ENCODE results near the gene FAM162A.

The FAM162A gene

GRCh38 chr3:122394173-122394572 lies 10.2 kb downstream of the FAM162A start:
- peaks cover 24% of the 10 kb centered on the region for H3K4me1 Mint-ChIP-seq
- peaks cover 9% of the 10 kb centered on the region for H3K36me3 Mint-ChIP-seq
- CTCF ChIA-PET = interaction anchor here (1.7 to 2.5 kb wide), 3 partner anchors 10 to 286 kb away, joined by 12 to 22 read pairs (median 15); partner anchors contain the start of genes FAM162A and PARP14
- no peak overlapping the region for H3K27ac Mint-ChIP-seq
- no peak for DNase-seq
- no peaks in the 10 kb centered on the region for H3K27me3 Mint-ChIP-seq
- H3K9me3 Mint-ChIP-seq = no peaks in the 10 kb centered on the region
- H3K4me3 Mint-ChIP-seq = no peak overlapping the region

GRCh38 chr3:122395582-122395981 lies 11.6 kb downstream of the FAM162A start:
- Mint-ChIP-seq H3K27me3 (no peaks in the 10 kb centered on the region), H3K4me3 (no peak overlapping the region), H3K36me3 (peaks cover 9% of the 10 kb centered on the region), H3K27ac (no peak overlapping the region), H3K4me1 (peaks cover 24% of the 10 kb centered on the region), H3K9me3 (no peaks in the 10 kb centered on the region)
- DNase-seq = no peak
- CTCF ChIA-PET = no interaction called here

DNA sequence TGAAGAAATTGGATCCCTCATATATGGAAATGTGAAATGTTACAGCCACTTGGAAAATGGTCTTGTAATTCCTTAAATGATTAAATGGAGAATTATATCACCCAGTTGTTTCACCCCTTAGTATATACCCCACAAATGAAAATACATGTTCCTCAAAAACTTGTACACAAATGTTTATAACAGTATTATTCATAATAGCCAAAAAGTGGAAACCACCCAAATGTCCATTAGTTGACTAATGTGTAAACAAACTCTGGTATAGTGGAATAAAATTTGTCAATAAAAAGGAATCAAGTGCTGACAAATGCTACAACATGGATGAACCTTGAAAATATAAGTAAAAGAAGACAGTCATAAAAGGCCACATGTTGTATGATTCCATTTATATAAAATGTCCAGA lies 12.5 kb downstream of the FAM162A start:
- CTCF ChIA-PET = no interaction called here
- H3K4me3 Mint-ChIP-seq = no peak overlapping the region
- H3K27me3 Mint-ChIP-seq = no peaks in the 10 kb centered on the region
- peaks cover 24% of the 10 kb centered on the region for H3K4me1 Mint-ChIP-seq
- H3K9me3 Mint-ChIP-seq = no peaks in the 10 kb centered on the region
- H3K27ac Mint-ChIP-seq = no peak overlapping the region
- peaks cover 9% of the 10 kb centered on the region for H3K36me3 Mint-ChIP-seq
- no peak for DNase-seq

DNA sequence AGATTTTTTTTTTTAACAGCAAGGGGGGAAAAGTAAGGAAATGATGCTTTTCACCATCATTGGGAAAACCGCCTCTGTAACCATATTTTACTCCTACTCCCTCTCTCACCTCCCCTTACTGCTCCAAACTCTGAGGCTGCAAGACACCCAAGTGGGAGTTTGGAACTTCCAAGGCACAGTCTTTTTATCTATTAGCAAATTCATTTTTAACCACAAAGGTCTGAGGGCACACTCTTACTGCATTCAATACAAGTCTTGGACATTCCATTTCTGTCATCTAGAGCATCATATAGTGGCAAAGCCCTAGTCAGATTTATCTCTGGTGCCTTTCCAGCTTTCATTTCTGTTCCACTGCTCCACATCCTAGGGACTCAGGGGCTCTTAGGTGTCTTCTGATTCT lies 13.2 kb downstream of the FAM162A start:
- no peak overlapping the region for H3K27ac Mint-ChIP-seq
- peaks cover 22% of the 10 kb centered on the region for H3K4me1 Mint-ChIP-seq
- H3K9me3 Mint-ChIP-seq = no peaks in the 10 kb centered on the region
- H3K27me3 Mint-ChIP-seq = no peaks in the 10 kb centered on the region
- H3K4me3 Mint-ChIP-seq = no peak overlapping the region
- DNase-seq = no peak
- CTCF ChIA-PET = interaction anchor here (0.9 kb wide), 1 partner anchor 10 kb away, joined by 3 read pairs; no protein-coding TSS in a partner anchor
- H3K36me3 Mint-ChIP-seq = peaks cover 9% of the 10 kb centered on the region

DNA sequence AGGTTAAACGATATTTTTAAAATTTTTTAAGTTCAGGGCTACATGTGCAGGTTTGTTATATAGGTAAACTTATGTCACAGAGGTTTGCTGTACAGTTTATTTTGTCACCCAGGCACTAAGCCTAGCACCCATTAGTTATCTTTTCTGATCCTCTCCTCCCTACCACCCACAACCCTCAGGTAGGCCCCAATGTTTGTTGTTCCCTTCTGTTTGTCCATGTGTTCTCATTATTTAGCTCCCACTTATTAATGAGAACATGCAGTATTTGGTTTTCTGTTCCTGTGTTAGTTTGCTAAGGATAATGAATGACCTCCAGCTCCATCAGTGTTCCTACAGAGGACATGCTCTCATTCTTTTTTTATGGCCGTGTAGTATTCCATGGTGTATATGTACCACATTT lies 14.9 kb downstream of the FAM162A start:
- H3K4me3 Mint-ChIP-seq = no peak overlapping the region
- H3K4me1 Mint-ChIP-seq = peaks cover 17% of the 10 kb centered on the region
- H3K9me3 Mint-ChIP-seq = no peaks in the 10 kb centered on the region
- no peak for DNase-seq
- H3K27ac Mint-ChIP-seq = no peak overlapping the region
- peaks cover 14% of the 10 kb centered on the region for H3K36me3 Mint-ChIP-seq
- H3K27me3 Mint-ChIP-seq = no peaks in the 10 kb centered on the region
- CTCF ChIA-PET = no interaction called here

- Mint-ChIP-seq H3K4me1 (no peaks in the 10 kb centered on the region), H3K9me3 (no peaks in the 10 kb centered on the region), H3K27ac (no peak overlapping the region), H3K4me3 (no peak overlapping the region), H3K36me3 (peaks cover 21% of the 10 kb centered on the region), H3K27me3 (no peaks in the 10 kb centered on the region)
- CTCF ChIA-PET = no interaction called here
- no peak for DNase-seq
These were observed 19.5 kb downstream of the FAM162A start for GRCh38 chr3:122403489-122403888.

GRCh38 chr3:122405015-122405414 lies 21.0 kb downstream of the FAM162A start:
- no peaks in the 10 kb centered on the region for H3K27me3 Mint-ChIP-seq
- H3K27ac Mint-ChIP-seq = no peak overlapping the region
- no peak overlapping the region for H3K4me3 Mint-ChIP-seq
- CTCF ChIA-PET = no interaction called here
- H3K4me1 Mint-ChIP-seq = no peaks in the 10 kb centered on the region
- peaks cover 28% of the 10 kb centered on the region for H3K36me3 Mint-ChIP-seq
- H3K9me3 Mint-ChIP-seq = no peaks in the 10 kb centered on the region
- no peak for DNase-seq

DNA sequence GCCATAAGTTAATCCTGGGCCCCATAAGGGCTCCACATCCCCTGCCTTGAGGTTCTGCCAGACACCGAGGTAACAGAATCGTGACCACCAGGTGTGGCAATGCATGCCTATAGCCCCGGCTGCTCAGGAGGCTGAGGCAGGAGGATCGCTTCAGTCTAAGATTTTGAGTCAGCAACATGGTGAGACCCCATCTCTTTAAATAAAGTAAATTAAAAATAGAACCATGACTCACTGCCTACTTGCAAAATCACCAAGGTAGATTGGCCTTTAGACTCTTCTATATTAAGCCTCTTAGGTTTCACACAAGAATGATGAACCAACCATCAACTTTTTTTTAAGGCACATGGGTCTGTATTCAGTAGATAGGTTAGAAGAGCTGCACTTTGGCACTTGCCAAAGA lies 22.2 kb downstream of the FAM162A start:
- Mint-ChIP-seq H3K27me3 (no peaks in the 10 kb centered on the region), H3K4me3 (no peak overlapping the region), H3K36me3 (peaks cover 34% of the 10 kb centered on the region), H3K27ac (no peak overlapping the region), H3K4me1 (no peaks in the 10 kb centered on the region), H3K9me3 (no peaks in the 10 kb centered on the region)
- CTCF ChIA-PET = interaction anchor here (0.6 kb wide), 1 partner anchor 291 kb away, joined by 3 read pairs; no protein-coding TSS in a partner anchor
- DNase-seq = no peak

- Mint-ChIP-seq H3K4me3 (no peak overlapping the region), H3K27ac (peak overlapping the region; percentile 5), H3K4me1 (peaks cover 11% of the 10 kb centered on the region), H3K9me3 (no peaks in the 10 kb centered on the region), H3K27me3 (no peaks in the 10 kb centered on the region), H3K36me3 (peaks cover 41% of the 10 kb centered on the region)
- DNase-seq = no peak
- CTCF ChIA-PET = interaction anchor here (0.9 to 2.0 kb wide), 3 partner anchors 11 to 24 kb away, joined by 3 to 7 read pairs (median 3); partner anchors contain the start of gene FAM162A
These were observed 24.0 kb downstream of the FAM162A start for GRCh38 chr3:122407946-122408345.

DNA sequence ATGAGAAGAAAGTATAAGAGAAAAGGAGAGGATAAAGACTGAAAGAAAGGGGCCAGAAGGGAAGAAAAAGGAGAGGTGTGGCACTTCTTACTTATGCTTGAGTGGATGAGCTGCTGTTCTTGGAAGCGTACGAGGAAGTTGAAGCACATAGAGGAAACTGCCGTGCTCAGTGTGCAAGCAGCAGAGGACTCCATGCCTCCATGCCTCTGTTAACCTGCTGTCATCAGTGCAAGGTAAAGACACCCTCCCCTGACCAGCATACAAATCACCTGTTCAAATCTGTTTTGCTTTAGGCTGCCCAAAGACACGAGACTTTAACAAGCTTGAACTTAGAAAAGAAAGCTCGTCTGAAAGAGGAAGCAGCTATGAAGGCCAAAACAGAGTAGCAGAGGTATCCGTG lies 25.5 kb downstream of the FAM162A start:
- H3K36me3 Mint-ChIP-seq = peaks cover 39% of the 10 kb centered on the region
- no peaks in the 10 kb centered on the region for H3K27me3 Mint-ChIP-seq
- peaks cover 23% of the 10 kb centered on the region for H3K4me1 Mint-ChIP-seq
- CTCF ChIA-PET = interaction anchor here (2.0 kb wide), 1 partner anchor 25 kb away, joined by 7 read pairs; the partner anchor contains the start of gene FAM162A
- H3K9me3 Mint-ChIP-seq = no peaks in the 10 kb centered on the region
- no peak for DNase-seq
- H3K27ac Mint-ChIP-seq = no peak overlapping the region
- H3K4me3 Mint-ChIP-seq = no peak overlapping the region

GRCh38 chr3:122410111-122410510 lies 26.1 kb downstream of the FAM162A start:
- H3K27ac Mint-ChIP-seq = no peak overlapping the region
- no peaks in the 10 kb centered on the region for H3K27me3 Mint-ChIP-seq
- CTCF ChIA-PET = interaction anchor here (2.0 kb wide), 1 partner anchor 26 kb away, joined by 7 read pairs; the partner anchor contains the start of gene FAM162A
- DNase-seq = no peak
- H3K4me1 Mint-ChIP-seq = peaks cover 29% of the 10 kb centered on the region
- peaks cover 42% of the 10 kb centered on the region for H3K36me3 Mint-ChIP-seq
- no peaks in the 10 kb centered on the region for H3K9me3 Mint-ChIP-seq
- no peak overlapping the region for H3K4me3 Mint-ChIP-seq

- Mint-ChIP-seq H3K27me3 (no peaks in the 10 kb centered on the region), H3K4me3 (no peak overlapping the region), H3K27ac (no peak overlapping the region), H3K4me1 (peaks cover 33% of the 10 kb centered on the region), H3K36me3 (peaks cover 45% of the 10 kb centered on the region), H3K9me3 (no peaks in the 10 kb centered on the region)
- no peak for DNase-seq
- CTCF ChIA-PET = interaction anchor here (0.7 kb wide), 1 partner anchor 291 kb away, joined by 3 read pairs; no protein-coding TSS in a partner anchor
These were observed 26.7 kb downstream of the FAM162A start for GRCh38 chr3:122410639-122411038.

DNA sequence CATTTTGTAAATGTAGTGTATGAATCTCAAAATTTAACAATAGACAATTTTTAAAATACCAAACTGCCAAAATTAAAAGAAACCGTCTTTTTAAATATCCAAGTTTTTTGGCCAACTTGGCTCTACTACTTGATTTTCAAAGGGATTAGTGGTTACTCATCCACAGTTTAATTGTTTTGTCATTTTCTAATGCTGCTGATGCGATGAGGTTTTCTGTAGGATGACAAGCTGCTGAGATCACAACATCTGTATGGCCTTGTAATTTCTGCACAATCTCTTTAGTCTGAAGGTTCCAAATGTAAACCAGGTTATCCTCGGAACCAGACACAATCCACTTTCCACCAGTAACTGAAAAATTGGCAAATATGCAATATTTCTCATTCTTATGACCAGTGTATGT lies 30.4 kb downstream of the FAM162A start:
- DNase-seq = no peak
- CTCF ChIA-PET = interaction anchor here (1.3 kb wide), 1 partner anchor 108 kb away, joined by 3 read pairs; no protein-coding TSS in a partner anchor
- Mint-ChIP-seq H3K4me3 (peak overlapping the region; percentile 96), H3K36me3 (peaks cover 35% of the 10 kb centered on the region), H3K4me1 (peaks cover 52% of the 10 kb centered on the region), H3K27ac (peak overlapping the region; percentile 97), H3K27me3 (peaks cover 4% of the 10 kb centered on the region), H3K9me3 (no peaks in the 10 kb centered on the region)

GRCh38 chr3:122415104-122415744 lies 31.2 kb downstream of the FAM162A start:
- peaks cover 35% of the 10 kb centered on the region for H3K36me3 Mint-ChIP-seq
- H3K4me1 Mint-ChIP-seq = peaks cover 52% of the 10 kb centered on the region
- H3K27me3 Mint-ChIP-seq = peaks cover 4% of the 10 kb centered on the region
- H3K9me3 Mint-ChIP-seq = no peaks in the 10 kb centered on the region
- H3K4me3 Mint-ChIP-seq = peak overlapping the region; percentile 96
- H3K27ac Mint-ChIP-seq = peak overlapping the region; percentile 97
- peak; percentile 68 for DNase-seq
- CTCF ChIA-PET = interaction anchor here (1.0 to 2.3 kb wide), 5 partner anchors 31 to 314 kb away, joined by 3 to 9 read pairs (median 4); partner anchors contain the start of gene FAM162A
